ENCODE data around the gene CWC27.
"Not testable (repeated sequence)": the region's sequence is repeated elsewhere in the genome, so short reads cannot be mapped to it uniquely, and the experiment has no call there.

The CWC27 gene

GRCh38 chr5:64930672-64931318 lies 162.1 kb downstream of the CWC27 start:
- DNase-seq = no peak

GRCh38 chr5:64939422-64939771 lies 170.7 kb downstream of the CWC27 start:
- not testable (repeated sequence) for DNase-seq

- DNase-seq = no peak
These were observed 171.2 kb downstream of the CWC27 start for GRCh38 chr5:64939772-64940510.

- no peak for DNase-seq
These were observed 173.7 kb downstream of the CWC27 start for GRCh38 chr5:64942460-64942859.

- no peak for DNase-seq
These were observed 176.1 kb downstream of the CWC27 start for GRCh38 chr5:64944868-64945267.

GRCh38 chr5:64947031-64947430 lies 178.3 kb downstream of the CWC27 start:
- DNase-seq = no peak

- DNase-seq = no peak
These were observed 179.1 kb downstream of the CWC27 start for GRCh38 chr5:64947801-64948200.

- DNase-seq = no peak
These were observed 180.6 kb downstream of the CWC27 start for GRCh38 chr5:64949331-64949730.

GRCh38 chr5:64952951-64953673 lies 184.4 kb downstream of the CWC27 start:
- no peak for DNase-seq

GRCh38 chr5:64954518-64954917 lies 185.8 kb downstream of the CWC27 start:
- DNase-seq = no peak

- no peak for DNase-seq
These were observed 190.1 kb downstream of the CWC27 start for GRCh38 chr5:64958757-64959391.

- no peak for DNase-seq
These were observed 194.5 kb downstream of the CWC27 start for GRCh38 chr5:64963278-64963677.

- DNase-seq = no peak
These were observed 199.9 kb downstream of the CWC27 start for GRCh38 chr5:64968591-64969110.

GRCh38 chr5:64969578-64969977 lies 200.8 kb downstream of the CWC27 start:
- no peak for DNase-seq

GRCh38 chr5:64971513-64971912 lies 202.8 kb downstream of the CWC27 start:
- no peak for DNase-seq

- no peak for DNase-seq
These were observed 203.3 kb downstream of the CWC27 start for GRCh38 chr5:64971990-64972389.

- DNase-seq = no peak
These were observed 203.9 kb downstream of the CWC27 start for GRCh38 chr5:64972591-64972990.

- no peak for DNase-seq
These were observed 204.5 kb downstream of the CWC27 start for GRCh38 chr5:64973215-64973614.

GRCh38 chr5:64977779-64978178 lies 209.0 kb downstream of the CWC27 start:
- DNase-seq = no peak

GRCh38 chr5:64978546-64978945 lies 209.8 kb downstream of the CWC27 start:
- no peak for DNase-seq

GRCh38 chr5:64979531-64979930 lies 210.8 kb downstream of the CWC27 start:
- DNase-seq = no peak

GRCh38 chr5:64980176-64980575 lies 211.4 kb downstream of the CWC27 start:
- no peak for DNase-seq

- no peak for DNase-seq
These were observed 219.0 kb downstream of the CWC27 start for GRCh38 chr5:64987768-64988167.
